Stimulated activated CD4-positive, alpha-beta T cell treated with anti-CD3 and anti-CD28 coated beads, Interleukin-1b, Interleukin-23, amount 100 ng/mL, for 1 hour (primary cell): ENCODE measurements around the gene METAP1D.

ENCODE experiments used
- DNase-seq, 2 donors: peaks; one replicate each; pipeline ENCODE4 v3.0.0-alpha.2; 2020; ENCODE audit warnings: low read depth in 2 of 2

The METAP1D gene

GRCh38 chr2:172091761-172092566 lies 92.2 kb downstream of the METAP1D start:
- DNase-seq: no peak

- no peak for DNase-seq
Measured at GRCh38 chr2:172092716-172093415, 93.1 kb downstream of the METAP1D start.

- no peak for DNase-seq
Measured at GRCh38 chr2:172093416-172094293, 93.9 kb downstream of the METAP1D start.

- DNase-seq: no peak
Measured at GRCh38 chr2:172094294-172095145, 94.8 kb downstream of the METAP1D start.

GRCh38 chr2:172095146-172095904 lies 95.6 kb downstream of the METAP1D start:
- DNase-seq: peak in 1 of 2 donors; percentile 44

- DNase-seq: no peak
Measured at GRCh38 chr2:172095905-172096625, 96.3 kb downstream of the METAP1D start.

GRCh38 chr2:172096626-172097547 lies 97.1 kb downstream of the METAP1D start:
- DNase-seq: no peak

GRCh38 chr2:172097557-172098131 lies 97.9 kb downstream of the METAP1D start:
- no peak for DNase-seq

- DNase-seq: no peak
Measured at GRCh38 chr2:172098287-172098649, 98.5 kb downstream of the METAP1D start.

GRCh38 chr2:172098650-172099471 lies 99.1 kb downstream of the METAP1D start:
- DNase-seq: no peak

GRCh38 chr2:172099472-172100079 lies 99.8 kb downstream of the METAP1D start:
- no peak for DNase-seq

- DNase-seq: no peak
Measured at GRCh38 chr2:172100080-172100934, 100.6 kb downstream of the METAP1D start.

GRCh38 chr2:172100935-172101820 lies 101.4 kb downstream of the METAP1D start:
- no peak for DNase-seq

GRCh38 chr2:172101821-172102390 lies 102.2 kb downstream of the METAP1D start:
- DNase-seq: no peak
